Stimulated activated CD4-positive, alpha-beta T cell treated with anti-CD3 and anti-CD28 coated beads, Interleukin-15, amount 100 ng/mL, for 24 hours (primary cell): ENCODE results near the gene SPINK1.
"Not testable (repeated sequence)": the region's sequence is repeated elsewhere in the genome, so short reads cannot be mapped to it uniquely, and the experiment has no call there.

Experiments
- DNase-seq: peaks from one replicate; pipeline ENCODE4 v3.0.0-alpha.2; 2020

The SPINK1 gene

DNA sequence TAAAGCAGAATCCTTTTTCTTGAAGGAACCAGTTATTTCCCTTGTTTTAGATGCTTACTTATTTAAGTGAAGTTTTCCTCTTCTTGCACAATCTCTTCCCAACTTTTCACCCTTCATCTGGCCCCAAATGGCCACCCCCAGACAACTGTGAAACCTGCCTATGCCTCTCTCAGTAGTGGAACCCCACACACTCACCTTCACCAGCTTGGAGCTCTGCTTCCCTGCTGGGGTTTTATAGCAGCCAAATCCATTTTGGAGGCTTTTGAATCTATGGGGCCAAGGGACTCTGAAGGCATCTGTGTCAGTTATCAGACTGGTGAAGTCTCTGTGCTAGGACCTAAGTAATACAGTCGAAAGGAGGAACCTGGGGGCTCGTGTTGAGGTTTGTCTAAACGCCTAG is 22.9 kb upstream of the SPINK1 start:
- no peak for DNase-seq

DNA sequence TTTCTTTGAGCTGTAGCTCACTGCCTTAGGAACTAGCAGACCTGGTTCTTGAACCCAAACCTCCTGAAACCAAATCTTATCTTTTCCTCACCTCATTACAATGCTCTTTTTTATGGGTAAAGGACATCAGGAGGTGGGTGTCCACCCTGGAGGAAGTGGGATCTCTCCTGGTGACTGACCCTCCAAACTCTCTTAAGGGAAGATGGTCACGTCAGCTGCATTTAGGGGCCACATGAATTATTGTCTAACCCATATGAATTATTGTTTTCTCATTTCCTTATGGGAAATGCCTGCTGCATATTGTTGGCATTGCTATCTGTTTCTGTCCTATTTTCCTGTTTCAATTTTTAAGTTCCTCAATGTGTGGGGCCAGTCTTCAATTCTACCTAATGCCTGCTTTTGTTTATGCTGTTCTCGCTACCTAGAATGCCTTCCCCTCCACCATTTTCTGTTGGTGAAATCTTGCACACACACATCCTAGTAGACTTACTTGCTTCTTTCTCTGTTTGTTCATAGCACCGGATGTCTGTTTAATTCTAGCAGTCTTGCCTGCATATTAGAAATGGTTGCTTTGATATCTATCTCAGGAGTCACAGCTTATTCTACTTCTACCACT is 22.0 kb upstream of the SPINK1 start:
- no peak for DNase-seq

DNA sequence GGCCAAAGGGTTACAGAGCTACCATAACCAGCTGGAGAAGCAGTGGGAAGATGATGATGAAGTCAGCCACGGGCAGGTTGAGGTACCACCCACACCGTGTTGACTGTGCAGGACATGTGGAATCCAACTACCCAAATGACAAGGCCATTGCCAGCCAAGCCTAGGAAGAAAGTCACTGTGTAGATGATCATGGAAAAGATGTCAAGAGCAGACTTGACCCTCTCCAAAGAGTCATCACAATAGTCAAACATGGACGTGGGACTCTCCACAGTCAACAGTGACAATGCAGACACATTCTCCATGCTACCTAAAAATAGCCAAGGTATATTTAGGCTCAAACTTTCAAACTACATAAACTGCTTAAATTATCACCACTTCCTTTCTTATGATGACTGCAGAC is 20.9 kb upstream of the SPINK1 start:
- DNase-seq, result no peak

DNA sequence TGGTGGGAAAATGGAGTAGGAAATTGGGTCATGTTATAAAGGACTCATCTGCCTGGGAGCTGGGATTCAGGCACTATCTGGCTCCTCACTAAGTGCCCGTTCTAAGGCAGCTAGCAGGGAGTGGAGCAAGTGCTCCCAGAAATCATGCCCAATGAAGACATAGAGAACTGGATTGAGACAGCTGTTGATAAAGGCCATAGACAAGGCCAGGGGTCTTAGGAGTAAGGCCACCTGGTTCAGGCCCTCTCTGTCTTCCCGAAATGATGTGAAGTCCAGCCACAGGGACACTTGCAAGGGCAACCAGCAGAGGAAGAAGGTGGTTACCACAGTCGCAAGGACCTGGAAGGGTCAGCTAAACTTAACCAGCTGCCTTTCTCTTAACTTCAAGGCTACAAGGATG is 20.1 kb upstream of the SPINK1 start:
- DNase-seq, result no peak

DNA sequence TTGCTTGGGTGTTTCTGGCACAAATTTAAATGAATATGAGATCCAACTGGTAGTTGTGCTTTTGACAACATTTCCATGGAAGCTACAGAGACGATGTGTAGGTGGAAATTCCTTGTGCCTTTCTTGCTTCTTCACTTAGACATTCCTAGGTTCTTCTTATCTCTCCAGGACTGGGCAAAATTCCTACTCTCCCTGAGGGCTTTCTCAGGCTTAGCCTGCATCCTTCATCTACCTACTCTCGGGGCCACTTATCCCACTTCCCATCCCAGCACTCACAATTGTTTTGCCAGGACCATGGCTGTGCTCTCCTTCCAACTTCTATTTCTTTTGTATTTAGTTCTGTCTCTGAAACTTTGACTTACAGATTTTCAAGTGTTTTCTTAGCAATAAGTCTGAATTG is 17.8 kb upstream of the SPINK1 start:
- no peak for DNase-seq

DNA sequence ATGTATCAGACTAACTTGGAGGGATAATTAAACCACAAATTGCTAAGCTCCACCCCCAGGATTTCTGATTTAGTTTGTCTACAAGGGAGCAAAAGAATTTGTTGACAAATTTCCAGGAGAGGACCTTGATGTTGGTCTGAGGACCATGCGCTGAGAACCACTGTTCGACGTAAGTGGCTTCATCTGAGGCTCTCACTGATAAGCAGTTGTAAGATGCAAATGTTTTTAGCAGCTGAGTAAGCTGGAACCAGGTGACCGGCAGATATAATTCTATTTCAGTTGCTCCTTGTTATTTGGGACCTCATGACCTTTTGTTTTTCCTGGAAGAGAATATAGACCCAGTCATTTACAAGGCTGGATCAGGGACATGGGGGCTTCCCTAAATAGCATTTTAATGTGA is 14.1 kb upstream of the SPINK1 start:
- DNase-seq, result no peak

DNA sequence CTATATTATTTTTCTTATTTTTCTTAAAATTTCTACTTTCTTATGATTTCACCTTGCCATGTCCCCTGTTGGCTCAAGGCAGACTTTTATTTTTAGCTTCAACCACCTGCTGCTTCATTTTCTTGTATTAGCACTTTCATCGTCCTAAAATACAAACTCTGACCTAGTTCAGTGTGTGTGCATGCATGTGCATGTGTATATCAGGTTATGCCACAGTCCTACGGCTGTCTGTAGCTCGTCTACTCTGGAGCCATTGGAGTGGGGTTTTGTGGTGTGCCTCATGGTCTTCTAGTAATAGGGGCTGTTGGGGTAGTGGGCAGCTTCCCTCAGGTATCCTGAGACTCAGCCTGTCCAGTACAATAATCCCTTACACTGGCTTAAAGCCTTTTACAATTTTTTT is 13.4 kb upstream of the SPINK1 start:
- DNase-seq, result no peak

DNA sequence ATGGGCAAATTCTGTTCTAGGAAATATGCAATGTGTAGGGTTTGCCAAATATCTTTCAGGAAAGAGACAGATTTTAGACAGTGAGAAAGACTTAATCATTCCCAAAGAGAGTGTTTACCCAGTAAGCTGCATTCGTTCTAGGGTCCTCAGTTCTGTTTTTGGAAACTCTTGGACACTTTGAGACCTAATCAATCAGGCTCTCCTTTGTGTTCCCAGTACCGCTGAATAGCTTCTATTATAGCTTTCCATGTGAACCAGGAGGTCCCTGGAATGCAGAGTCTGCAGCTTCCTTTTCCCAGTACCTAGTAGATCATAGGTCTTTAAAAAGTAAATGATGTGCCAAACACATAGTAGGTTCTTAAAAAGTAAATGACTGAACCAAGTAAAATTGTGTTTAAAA is 11.4 kb upstream of the SPINK1 start:
- no peak for DNase-seq

DNA sequence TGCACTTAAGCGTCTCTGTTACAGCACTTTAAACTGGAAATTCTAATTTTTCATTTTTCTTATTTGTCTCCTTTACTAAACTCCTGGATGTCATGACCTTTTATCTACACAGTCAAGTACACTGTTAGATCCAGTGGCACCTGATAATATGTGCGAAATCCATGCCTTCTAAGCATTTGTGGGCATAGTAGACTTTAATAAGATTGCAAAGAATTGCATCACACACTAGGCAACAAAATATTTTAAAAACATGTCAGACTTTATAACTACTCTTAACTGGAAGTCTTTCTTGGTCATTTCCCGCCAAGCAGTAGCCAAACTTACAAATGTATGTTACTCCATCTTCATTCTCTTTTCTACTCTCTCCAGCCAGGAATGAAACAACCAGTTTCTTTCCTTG is 5.0 kb upstream of the SPINK1 start:
- no peak for DNase-seq

DNA sequence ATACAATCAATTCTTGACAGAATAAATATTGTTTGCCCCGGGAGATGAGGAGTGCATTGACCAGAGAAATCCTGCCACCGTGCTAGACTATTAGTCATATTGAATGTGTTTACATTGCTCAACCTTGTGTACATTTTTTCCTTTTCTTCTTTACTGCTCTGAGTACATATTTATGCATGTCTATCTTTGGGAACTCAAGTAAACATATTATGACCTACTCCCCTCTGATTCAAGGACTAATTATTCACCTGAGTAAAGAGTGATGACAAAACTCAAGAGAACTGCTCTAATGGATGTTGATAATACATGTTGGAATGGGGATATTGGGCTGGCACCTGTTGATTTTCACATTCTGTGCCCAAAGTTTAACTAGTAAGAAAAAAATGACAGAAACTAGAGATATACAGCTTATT is 3.9 kb upstream of the SPINK1 start:
- DNase-seq, result no peak

DNA sequence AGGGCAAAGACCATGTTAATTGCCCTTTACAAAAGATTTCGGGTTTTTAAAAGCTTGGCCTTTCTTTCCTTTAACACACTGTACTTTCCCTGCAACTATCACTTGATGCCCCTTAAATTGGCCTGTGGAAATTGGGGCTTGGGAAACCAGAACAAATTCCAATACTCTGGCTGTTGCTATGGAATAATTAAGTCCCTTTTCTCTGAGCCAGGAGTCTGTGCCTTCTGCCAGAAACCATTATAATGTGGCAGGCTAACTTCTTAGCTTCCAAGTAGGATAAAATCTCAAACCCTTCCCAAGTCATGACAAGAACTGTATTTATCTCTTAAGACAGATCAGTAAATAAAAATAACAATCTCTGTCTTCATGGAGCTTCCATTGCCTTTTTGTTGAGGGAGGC is 1.1 kb upstream of the SPINK1 start:
- DNase-seq, result no peak

DNA sequence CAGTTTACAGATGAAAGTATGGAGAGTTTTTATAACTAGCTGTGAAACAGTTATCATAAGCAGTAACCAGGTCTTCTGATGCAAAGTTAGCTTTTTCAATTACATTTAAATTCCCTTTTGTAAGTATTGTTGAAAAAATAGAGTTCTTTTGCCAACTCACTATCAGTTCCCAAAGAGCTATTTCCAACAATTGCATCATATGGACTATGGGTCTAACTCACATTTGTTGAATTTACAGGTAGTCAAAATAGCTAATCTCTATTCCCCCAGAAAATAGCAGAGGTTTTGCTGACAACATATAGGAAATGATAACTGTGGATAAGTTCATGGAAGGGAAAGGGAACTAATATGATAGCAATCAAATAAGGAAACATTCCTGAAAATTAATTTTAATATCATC is 1.4 kb downstream of the SPINK1 start:
- no peak for DNase-seq

DNA sequence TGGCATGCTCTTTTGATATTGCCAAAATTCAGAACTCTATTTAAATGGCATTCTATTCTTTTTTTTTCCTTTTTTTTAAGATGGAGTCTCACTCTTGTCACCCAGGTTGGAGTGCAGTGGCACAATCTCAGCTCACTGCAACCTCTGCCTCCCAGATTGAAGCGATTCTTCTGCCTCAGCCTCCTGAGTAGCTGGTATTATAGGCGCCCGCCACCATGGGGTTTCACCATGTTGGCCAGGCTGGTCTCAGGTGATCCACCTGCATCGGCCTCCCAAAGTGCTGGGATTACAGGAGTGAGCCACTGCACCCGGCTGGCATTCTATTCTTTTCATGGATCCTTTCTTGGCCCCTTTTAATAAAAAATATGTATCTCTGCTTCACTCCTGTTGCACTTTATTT is 4.5 kb downstream of the SPINK1 start:
- not testable (repeated sequence) for DNase-seq

DNA sequence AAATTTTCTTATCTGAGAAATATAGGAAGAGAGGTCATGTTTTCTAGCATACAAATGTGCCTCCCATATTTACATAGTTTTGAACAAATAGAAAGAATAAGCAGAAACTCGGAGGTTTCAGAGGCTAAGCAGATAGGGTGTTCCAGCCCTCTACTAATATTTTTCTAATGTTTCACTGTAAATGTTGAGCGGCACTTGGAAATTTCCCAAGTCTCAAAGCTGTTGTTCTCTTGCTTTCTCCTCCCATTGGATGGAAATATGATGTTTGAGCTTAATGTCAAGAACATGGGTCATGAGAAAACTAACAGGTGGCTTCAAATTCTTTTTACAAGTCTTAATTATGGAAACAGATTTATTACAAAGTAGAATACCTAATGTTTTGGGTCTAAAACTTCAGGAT is 5.1 kb downstream of the SPINK1 start:
- DNase-seq, result no peak

DNA sequence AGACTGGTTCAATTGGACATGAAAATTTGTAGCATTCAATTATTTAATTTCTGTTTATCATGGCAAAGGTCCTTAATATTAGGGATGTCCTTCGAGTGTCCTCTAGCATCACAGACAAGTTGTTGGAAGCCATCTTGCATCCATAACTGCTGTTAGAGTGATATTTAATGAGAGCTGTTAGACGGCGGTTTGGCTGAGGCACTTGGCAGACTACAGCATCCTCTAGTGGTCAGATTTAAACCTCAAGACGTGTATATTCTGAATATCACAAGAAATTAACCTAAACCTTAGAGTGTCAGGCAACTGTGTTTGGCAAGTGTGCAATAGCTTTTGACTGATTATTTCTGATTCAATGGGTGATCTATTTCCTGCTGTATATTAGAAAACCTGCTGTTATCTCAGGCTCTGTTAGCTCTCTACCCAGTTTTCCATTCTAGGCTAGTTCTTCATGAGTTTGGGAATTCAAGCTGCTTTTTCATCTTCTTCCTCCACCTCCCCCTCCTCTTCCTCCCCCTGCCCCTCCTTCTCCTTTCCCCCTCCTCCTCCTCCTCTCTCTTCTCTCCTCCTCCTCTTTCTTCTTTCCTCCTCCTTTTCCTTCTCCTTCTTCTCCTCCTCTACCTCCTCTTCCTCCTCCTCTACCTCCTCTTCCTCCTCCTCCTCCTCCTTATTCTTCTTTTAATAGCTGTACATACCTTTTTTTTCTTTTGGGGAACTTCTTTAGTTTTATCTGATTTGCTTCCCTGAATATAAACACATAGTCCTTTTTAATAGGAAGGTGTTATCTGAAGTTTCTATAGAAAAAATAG is 8.6 kb downstream of the SPINK1 start:
- DNase-seq, result peak; percentile 20

DNA sequence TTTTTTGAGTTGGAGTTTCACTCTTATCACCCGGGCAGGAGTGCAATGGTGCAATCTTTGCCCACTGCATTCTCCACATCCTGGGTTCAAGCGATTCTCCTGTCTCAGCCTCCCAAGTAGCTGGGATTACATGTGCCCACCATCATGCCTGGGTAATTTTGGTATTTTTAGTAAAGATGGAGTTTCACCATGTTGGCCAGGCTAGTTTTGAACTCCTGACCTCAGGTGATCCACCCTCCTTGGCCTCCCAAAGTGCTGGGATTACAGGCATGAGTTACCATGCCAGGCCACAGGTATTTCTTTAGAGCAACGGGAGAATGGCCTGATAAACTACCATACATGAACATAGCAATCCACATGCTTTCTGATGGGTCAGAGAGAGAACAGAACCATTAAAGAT is 9.2 kb downstream of the SPINK1 start:
- not testable (repeated sequence) for DNase-seq

DNA sequence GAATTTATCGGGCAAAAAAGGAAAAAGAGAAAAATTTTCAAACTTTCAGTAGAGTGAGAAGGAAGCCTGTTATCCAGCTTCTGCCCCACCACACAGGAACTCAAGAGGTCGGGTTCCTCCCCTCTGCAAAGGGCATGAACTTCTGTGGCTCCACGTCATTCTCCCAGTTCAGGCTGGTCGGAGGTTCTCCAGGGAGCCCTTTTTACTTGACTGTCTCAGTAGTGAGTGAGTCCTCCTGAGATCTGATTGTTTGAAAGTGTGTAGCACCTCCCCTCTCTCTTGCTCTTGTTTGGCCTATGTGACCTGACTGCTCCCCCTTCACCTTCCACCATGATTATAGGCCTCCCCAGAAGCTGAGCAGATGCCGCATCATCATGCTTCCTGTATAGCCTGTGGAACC is 9.7 kb downstream of the SPINK1 start:
- DNase-seq, result no peak

DNA sequence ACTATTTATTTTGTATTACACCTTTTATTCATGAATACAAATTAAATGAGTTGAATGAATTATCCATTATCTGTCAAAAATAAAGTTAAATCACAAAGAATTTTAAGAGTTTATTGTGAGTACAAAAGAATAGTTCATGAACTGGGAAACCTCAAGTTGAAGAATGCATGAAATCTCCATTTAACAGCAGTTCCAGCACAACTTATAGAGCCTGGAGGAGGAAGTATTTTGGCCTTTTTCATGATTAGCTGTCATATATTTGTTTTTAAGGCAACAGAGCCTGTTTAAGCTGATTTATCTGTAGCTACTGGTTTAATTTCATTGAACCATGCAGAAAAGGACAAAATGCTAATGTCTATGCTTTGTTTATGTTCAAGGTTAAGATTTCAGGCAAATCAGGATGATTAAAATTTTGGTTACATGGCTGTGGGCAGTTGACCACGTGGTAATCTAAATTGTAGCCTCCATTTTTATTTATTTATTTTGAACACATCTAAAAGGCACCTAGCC is 12.2 kb downstream of the SPINK1 start:
- DNase-seq, result no peak

DNA sequence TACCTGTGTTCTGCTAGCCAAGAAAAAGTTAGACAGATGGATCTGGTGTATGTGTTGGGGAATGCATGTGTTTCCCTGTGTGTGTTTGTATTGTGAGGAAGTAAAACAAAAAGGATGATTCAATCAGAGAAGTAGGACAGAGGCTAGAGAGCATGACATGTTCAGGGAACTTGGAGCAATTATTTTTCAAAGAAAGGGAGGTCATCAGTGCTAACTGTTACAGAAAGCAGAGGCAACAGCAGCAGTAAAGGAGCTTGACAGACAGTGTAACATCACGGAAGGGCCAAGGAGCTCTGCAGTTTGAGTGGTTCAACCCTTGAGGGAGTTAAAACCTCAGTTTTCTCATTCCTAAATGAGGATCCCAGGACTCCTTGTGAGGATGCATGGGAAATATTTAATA is 13.2 kb downstream of the SPINK1 start:
- no peak for DNase-seq

DNA sequence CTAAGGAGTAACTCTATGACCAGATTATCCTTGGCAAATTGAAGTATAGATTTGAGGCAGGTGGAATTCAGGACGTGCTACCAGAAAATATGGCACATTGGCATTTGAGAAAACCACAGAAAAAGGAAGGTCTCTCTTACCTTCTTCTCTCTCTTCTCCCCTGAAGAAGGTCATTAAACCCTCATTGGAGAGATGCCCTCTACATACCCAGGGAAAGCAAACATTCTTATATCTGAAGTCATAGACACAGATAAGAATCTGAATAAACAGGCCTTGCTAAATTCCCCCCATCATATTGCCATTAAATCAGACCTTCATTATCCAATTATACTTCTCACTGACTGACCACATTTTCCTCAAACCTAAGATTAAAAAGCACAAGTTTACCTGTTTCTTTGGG is 17.8 kb downstream of the SPINK1 start:
- DNase-seq, result no peak

DNA sequence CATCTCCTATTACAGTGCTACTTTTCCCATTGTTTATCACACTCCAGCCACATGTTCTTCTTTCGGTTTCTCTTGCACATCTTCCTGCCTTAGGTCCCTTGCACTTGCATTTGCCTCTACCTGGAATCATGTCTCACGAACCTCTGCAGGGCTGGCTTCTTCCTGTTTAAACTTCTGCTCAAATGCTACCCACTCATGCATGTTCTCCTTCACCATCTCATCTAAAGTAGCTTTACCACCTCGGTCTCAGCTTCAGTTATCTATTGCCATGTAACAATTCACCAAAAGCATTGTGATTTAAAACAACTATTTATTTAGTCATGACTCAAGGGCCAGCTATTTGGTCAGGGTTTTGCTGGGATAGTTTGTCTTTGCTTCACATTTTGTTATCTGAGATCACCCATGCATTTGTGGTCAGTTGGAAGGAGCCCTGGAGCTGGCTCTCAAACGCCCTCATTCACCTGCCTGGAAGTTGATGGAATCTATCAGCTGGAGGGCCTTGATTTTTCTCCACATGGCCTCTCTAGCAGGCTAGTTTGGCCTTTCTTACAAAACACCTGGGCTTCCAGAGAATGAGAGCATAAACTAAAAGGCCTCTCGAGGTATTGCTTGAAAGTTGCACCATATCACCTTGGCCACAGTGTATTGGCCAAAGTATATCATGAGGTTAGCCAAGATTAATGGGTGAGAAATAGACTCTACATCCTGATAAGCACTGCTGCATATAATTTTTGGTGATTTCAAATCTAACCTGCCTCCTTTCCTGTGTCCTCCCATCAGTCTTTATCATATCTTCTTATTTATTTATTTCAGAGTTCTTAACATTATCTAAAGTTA is 21.4 kb downstream of the SPINK1 start:
- no peak for DNase-seq

DNA sequence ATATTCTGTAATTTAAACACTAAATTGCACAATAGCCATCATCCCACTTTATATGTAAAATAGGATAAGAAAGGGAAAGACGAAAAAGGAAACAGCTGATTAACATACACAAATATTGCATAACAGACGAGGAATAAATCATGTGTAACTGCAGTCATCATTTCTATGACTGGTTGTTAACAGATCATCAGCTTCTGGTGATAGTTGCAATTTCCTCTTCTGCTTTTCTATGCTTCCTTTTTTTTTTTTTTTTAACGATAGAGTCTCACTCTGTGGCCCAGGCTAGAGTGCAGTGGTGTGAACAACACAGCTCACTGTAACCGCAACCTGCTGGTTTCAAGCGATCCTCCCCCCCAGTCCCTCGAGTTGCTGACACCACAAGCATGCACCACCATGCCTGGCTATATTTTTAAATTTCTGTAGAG is 26.4 kb downstream of the SPINK1 start:
- DNase-seq, result no peak

DNA sequence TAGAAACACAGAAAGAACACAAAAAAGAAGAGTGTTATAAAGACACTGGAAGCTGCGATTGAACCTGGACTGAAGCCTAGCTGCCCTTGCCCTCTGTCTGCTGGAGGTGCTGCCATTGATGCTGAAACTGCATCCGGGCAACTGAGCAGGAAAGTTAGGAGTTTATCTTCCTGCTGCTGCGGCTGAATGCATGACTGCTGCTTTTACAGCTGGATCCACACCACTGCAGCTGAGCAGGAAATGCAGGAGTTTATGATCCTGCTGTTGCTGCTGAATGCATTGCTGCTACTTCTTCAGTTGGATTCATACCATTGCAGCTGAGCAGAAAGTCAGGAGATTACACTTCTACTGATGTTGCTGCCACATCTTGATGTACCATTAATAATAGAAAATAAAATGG is 27.1 kb downstream of the SPINK1 start:
- no peak for DNase-seq

DNA sequence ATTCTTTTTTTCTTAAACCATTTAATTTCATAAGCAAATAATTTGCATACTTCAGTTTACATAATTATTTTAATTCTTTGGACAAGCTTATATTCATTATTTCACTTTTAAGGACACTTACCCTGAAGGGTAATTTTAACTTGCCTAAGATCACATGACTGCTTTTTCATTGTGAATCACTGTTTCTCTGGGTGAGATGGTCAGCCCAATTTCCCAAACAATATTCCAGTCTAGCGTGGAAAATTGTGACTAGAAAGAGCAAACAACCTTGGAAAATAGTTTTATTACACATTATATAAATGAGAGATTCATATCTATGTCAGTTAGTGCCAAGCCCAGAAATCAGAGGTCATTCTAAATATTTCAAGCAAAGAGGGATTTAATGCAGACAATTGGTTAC is 27.5 kb downstream of the SPINK1 start:
- DNase-seq, result no peak
